Stimulated activated CD4-positive, alpha-beta T cell treated with anti-CD3 and anti-CD28 coated beads, TNF-alpha, amount 100 ng/mL, for 1 hour (primary cell): ENCODE results near the gene MRPL22.
A peak's percentile ranks its signal among the peaks of the same experiment; 100 is the strongest.
"Not testable (repeated sequence)": the region's sequence is repeated elsewhere in the genome, so short reads cannot be mapped to it uniquely, and the experiment has no call there.

ENCODE experiments used
- DNase-seq, 3 donors: peaks; one replicate each; pipeline ENCODE4 v3.0.0-alpha.2; 2020; ENCODE audit warnings: low read depth in 3 of 3, low spot score in 1 of 3

The MRPL22 gene

GRCh38 chr5:154940772-154941620 lies at the start of gene MRPL22:
Gene MRPL22 (plus strand): TSS chr5:154941073. CDS start chr5:154941111, 38 bp downstream.
- peak; percentile 87 to 90 (median 89) for DNase-seq

DNA sequence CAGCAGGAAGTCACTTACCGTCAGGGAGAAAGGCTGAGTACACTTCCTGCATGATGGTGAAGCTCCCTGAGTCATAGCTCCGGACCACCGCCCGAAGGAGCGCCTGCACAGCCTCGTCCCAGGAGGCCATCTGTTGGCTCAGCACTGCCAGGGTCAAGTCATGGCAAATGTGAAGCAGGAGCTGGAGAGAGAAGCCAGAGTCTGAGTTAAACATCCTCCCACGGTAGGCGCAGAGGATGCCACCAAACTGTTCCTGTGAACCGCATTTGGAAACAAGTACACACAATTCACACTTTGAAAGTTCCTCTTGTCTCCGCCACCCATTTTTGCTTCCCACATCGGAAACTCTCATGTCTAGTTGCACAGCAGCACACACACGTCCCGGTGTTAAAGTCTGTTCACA lies 48.5 kb upstream of the MRPL22 start:
- no peak for DNase-seq

GRCh38 chr5:154893381-154893780 lies 47.5 kb upstream of the MRPL22 start:
- no peak for DNase-seq

GRCh38 chr5:154895606-154896561 lies 45.0 kb upstream of the MRPL22 start:
- DNase-seq, result no peak

- no peak for DNase-seq
Measured at GRCh38 chr5:154896562-154897165, 44.2 kb upstream of the MRPL22 start.

GRCh38 chr5:154898210-154898609 lies 42.7 kb upstream of the MRPL22 start:
- DNase-seq, result no peak

GRCh38 chr5:154899151-154899816 lies 41.6 kb upstream of the MRPL22 start:
- DNase-seq, result no peak

DNA sequence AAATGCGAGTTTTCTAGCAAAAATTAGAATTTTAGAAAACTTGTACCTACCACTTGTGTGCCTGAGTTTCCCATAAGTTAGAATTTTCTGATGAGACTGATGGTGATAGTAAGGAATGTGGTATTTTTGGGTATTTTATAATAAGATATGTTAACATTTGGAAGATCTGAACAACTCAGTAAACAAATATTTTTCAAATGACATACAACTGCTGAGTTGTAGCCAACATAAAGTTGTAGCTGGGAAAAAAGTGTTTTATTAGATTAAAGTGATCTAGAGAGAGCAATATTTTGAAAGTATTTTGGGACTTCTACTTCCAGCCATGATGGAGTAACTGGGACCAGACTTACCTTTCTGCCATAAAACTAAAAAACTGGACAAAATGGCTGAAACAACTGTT lies 40.8 kb upstream of the MRPL22 start:
- no peak for DNase-seq

DNA sequence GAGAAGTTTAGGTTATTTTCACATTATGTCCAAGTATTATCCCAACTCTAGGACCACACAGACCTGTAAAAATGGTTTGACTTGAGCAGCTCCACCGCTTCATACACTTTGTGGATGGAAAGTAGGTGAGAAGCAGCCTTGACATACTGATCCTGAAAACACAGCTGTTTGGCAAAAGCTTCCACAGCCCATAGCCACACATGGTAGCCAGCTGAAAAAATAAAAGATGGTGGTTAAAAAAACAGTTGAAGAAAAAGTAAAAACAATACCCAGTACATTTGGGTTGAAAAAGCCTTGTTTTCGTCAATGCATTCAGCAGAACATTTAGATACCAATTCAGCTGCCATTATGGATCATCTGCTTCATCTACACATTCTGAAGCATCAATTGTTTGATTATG lies 39.6 kb upstream of the MRPL22 start:
- no peak for DNase-seq

DNA sequence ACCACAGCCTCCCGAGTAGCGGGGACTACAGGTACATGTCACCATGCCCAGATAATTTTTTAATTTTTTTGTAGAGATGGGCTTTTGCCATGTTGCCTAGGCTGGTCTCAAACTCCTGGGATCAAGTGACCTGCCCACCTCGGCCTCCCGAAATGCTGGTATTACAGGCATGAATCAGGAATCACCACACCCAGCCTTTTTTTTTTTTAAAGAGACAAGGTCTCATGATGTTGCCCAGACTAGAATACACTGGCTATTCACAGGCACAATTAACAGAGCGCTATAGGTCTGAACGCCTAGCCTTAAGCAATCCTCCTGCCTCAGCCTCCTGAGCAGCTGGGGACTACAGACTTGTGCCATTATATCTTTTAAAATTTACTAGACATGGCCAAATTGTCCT lies 39.0 kb upstream of the MRPL22 start:
- DNase-seq, result no peak

DNA sequence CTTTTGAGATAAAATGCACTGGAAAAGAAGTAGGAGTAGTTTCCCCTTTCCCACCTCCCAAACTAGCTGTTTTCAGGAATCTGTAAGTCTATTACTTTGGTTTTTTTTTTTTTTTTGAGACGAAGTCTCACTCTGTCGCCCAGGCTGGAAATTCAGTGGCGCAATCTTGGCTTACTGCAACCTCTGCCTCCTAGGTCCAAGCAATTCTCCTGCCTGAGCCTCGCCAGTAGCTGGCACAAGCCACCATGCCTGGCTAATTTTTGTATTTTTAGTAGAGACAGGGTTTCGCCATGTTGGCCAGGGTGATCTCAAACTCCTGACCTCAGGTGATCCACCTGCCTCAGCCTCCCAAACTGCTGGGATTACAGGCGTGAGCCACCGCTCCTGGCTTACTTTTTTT lies 35.3 kb upstream of the MRPL22 start:
- DNase-seq, result not testable (repeated sequence)

DNA sequence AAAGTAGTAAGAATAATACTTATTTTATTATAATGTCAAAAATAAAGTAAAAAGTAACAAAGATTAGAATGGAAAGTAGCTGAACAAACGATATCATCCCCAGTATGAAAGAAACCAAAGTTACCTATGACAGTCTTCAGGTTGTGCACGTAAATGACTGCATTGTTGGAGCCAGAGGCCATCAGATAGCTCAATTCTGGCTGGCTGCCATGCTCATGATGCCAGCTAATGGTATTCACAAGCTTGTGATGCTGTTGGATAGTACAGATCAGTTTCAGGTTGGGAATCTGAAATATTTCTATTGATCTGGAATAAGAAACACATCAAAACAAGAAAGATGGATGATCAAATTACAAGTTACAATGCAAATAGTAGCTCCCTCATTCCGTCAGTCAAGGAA lies 24.0 kb upstream of the MRPL22 start:
- no peak for DNase-seq

DNA sequence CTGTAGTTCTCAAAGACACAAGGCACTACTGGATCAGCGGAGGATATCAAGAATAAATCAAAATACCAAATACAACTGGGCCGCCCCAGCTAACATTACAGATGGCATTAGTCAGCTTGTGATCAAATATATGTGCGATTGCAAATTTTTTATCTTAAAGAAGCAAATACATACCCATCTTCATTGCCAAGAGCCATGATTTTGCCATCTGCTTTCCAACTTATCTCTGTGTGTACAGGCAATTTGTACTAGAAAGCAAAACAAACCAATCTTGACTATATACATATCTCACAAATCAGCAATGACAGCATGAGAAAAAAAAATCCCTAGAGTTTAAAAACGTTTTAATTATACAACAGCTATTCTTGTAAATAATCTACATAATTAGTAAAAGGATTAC lies 23.1 kb upstream of the MRPL22 start:
- no peak for DNase-seq

- DNase-seq, result no peak
Measured at GRCh38 chr5:154923441-154924430, 17.1 kb upstream of the MRPL22 start.

- DNase-seq, result no peak
Measured at GRCh38 chr5:154933537-154933936, 7.3 kb upstream of the MRPL22 start.

- no peak for DNase-seq
Measured at GRCh38 chr5:154934881-154935280, 6.0 kb upstream of the MRPL22 start.

DNA sequence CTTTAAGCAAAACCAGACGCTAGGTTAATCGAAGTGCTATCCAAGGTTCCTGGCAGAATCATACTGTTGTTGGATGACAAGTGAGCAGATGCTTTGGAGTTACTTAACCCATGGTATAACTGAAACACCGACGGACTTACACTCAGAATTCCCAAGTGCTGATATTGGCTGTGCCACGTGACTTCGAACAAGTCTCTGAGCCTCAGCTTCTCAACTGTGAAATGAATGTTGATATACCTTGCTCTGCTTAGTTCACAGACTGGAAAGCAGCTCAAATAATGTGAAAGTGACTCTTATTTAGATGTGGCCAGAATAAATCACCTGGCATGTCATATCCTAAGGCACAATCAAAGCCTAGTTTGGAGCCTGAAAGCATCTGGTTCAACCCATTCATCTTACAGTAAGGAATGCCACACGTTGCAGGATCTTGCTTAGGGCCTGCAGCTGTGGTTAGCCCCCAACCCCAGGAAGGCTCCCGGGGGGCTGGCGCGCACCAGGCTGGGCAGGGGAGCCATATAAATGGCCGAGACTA lies 3.6 kb upstream of the MRPL22 start:
- DNase-seq, result no peak

DNA sequence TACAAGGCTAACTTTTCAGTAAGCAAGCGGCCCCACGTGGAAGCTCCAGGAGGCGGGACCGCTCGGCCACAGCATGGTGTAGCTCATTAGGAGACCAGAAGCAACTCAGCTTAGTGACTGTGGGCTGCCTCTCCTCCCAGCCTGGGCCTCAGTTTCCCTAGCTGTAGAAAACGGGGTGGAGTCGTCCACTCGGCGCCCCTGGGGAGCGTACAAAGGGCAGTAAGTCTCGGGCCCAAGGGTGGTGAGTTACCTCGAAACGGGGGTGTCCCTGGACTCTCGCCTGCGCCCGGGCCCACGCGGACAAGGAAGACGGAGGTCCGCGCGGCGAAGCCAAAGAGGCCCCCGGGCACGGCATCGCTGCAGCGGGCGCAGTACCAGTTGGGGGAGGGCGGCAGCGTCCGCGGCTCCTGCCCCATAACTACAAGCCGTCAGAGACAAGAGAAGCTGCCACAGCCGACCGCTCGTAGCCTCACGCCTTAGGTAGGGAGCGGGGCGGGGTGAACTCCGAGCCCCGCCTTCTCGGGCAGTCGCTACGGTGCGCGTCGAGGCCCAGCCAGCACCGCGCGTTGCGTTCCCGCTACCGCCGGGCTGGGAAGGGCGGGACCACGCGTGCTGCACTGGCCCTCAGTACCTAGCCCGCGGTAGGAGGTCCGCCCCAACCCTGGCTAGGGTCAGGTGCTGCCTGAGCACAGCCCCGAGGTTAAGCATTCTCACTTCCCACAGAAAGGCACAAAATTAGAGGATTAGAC lies 3.0 kb upstream of the MRPL22 start, which contains the start of gene GEMIN5:
TSS of gene GEMIN5 (minus strand) at position 494 of the 749 bp plus-strand sequence. CDS start at position 416, 78 bp downstream.
- peak; percentile 46 to 74 (median 62) for DNase-seq

DNA sequence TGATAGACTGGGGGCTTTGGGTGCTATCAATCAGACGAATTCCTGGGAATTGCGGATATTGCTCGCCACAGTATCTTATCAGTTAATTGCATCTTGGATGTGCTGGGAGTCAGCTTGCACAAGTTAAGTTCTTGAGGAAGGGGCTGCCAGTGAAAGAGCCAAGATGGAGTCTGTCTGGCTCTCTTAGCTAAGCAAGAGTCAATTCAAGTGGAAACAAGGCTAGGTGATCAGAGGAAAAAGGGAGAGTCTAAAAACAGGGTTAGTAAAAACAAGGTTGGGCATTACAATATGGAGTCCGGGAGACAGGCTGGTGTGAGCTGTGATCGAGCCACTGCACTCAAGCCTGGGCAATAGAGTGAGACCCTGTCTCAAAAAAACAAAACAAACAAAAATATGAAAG lies 1.5 kb upstream of the MRPL22 start:
- DNase-seq, result not testable (repeated sequence)
